ENCODE data around the gene TOP3A. TPM values are rescaled to one million over a fixed set of nuclear protein-coding genes. Genes with fewer than 3 reads are reported as not detected.

Gene TOP3A
- total RNA-seq, 1 experiment from 2014 or later: 68.7 TPM

GRCh38 chr17:18229254-18229653, 85.5 kb downstream of the TOP3A start:
- Histone ChIP-seq H3K4ac (ENCODE audit: low read depth, low read length) (no peak overlapping the region), H3K9me3 (ENCODE audit: control insufficient read depth, low read depth, low read length) (no peaks in the 10 kb centered on the region), H2AK5ac (ENCODE audit: insufficient read length, low read length) (no peak overlapping the region), H2BK120ac (ENCODE audit: low read depth, low read length, poor library complexity, severe bottlenecking) (no peak overlapping the region), H3K4me2 (ENCODE audit: insufficient read depth, insufficient read length, low read length) (no peak overlapping the region), H2BK5ac (ENCODE audit: insufficient read length, low read length) (no peak overlapping the region), H3K9ac (ENCODE audit: extremely low read depth, insufficient read length, low read length) (no peak overlapping the region), H3K18ac (ENCODE audit: insufficient read length, low read depth, low read length) (no peak overlapping the region), H3K79me1 (ENCODE audit: insufficient read depth, low read depth, low read length, poor library complexity, severe bottlenecking) (peaks cover 9% of the 10 kb centered on the region), H3K23ac (ENCODE audit: insufficient read length, low read depth, low read length) (no peak overlapping the region), H3K27ac (ENCODE audit: insufficient read length, low read depth, low read length) (no peak overlapping the region), H3K27me3 (ENCODE audit: insufficient read depth, low read length) (no peaks in the 10 kb centered on the region), H4K5ac (ENCODE audit: insufficient read length, low read depth, low read length) (no peak overlapping the region), H4K8ac (replicated peaks; ENCODE audit: insufficient read length, low read depth, low read length) (no peak overlapping the region), H4K20me1 (ENCODE audit: control insufficient read depth, insufficient read depth, insufficient read length) (no peaks in the 10 kb centered on the region), H3K23me2 (ENCODE audit: insufficient read length, low read depth, low read length, poor library complexity, severe bottlenecking) (peaks cover 11% of the 10 kb centered on the region), H2BK12ac (ENCODE audit: insufficient read length, low read depth, low read length) (no peak overlapping the region), H2BK15ac (ENCODE audit: low read depth, low read length) (no peak overlapping the region), H3K4me1 (ENCODE audit: insufficient read depth, low read length) (0 out of 2 replicates have a peak, but pooled peaks cover under 1% of the 10 kb centered on the region), H3T11ph (ENCODE audit: low read length) (no peak overlapping the region), H3K56ac (ENCODE audit: insufficient read length, low read depth, low read length) (no peak overlapping the region), H2AFZ (ENCODE audit: low read length) (no peak overlapping the region), H4K91ac (ENCODE audit: insufficient read length, low read depth, low read length) (no peak overlapping the region), H2BK20ac (ENCODE audit: low read depth, low read length, poor library complexity, severe bottlenecking) (no peak overlapping the region), H3K14ac (ENCODE audit: insufficient read depth, low read length) (no peak overlapping the region), H3K79me2 (ENCODE audit: insufficient read depth, low read length) (peaks cover 25% of the 10 kb centered on the region; the same call in 1 of the 2 replicates)
- DNase-seq: no peak
- WGBS (ENCODE audit: extremely low coverage, insufficient read length, low lambda C conversion rate): no CpG with 5 or more reads among the region's 4 CpGs
- no peak for TF ChIP-seq CTCF (conservative IDR thresholded peaks at IDR 0.05)
- H3K4me3 Mint-ChIP-seq: no peak overlapping the region; a peak in 1 of 5 replicates
- peaks cover 4 to 19% (median 18%) of the 10 kb centered on the region in 3 experiments; a peak in 5 of 7 replicates for H3K36me3 Mint-ChIP-seq (ENCODE audit: insufficient read depth in 1 of 3, low read depth in 3 of 3)
- no peak overlapping the region; a peak in 2 of 7 replicates for H3K27ac Mint-ChIP-seq
- H3K4me1 Mint-ChIP-seq: peaks cover 21 to 26% of the 10 kb centered on the region in 2 experiments
- no peaks in the 10 kb centered on the region; a peak in 1 of 5 replicates for H3K9me3 Mint-ChIP-seq
- H3K27me3 Mint-ChIP-seq (ENCODE audit: low read depth): no peaks in the 10 kb centered on the region
